Adipocyte (in vitro differentiated cells): ENCODE data around the gene POU3F3.

Experiments
- DNase-seq: peaks from one replicate; pipeline ENCODE4 v3.0.0-alpha.2; 2015; ENCODE audit warnings: low read depth
- H3K27me3 ChIP-seq: replicated peaks from 2 replicates; pipeline ENCODE4 v1.7.0; 2013; ENCODE audit warnings: mild to moderate bottlenecking, low read length, moderate library complexity; ENCODE audit not compliant: control insufficient read depth, insufficient read depth
- H3K36me3 ChIP-seq: 2 replicates; pipeline ENCODE4 v1.7.0; 2013; ENCODE audit warnings: low read length, mild to moderate bottlenecking, moderate library complexity; ENCODE audit not compliant: control insufficient read depth, insufficient read depth, severe bottlenecking
- H3K4me1 ChIP-seq: 2 replicates; pipeline ENCODE4 v1.7.0; 2013; ENCODE audit warnings: mild to moderate bottlenecking, low read length, moderate library complexity; ENCODE audit not compliant: control insufficient read depth, insufficient read depth
- H3K4me3 ChIP-seq: 2 replicates; pipeline ENCODE4 v1.7.0; 2013; ENCODE audit warnings: mild to moderate bottlenecking, low read length, moderate library complexity
- H3K9ac ChIP-seq: 2 replicates; pipeline ENCODE4 v1.7.0; 2013; ENCODE audit warnings: mild to moderate bottlenecking, low read length, moderate library complexity
- H3K9me3 ChIP-seq: 2 replicates; pipeline ENCODE4 v1.7.0; 2013; ENCODE audit warnings: mild to moderate bottlenecking, low read length, moderate library complexity; ENCODE audit not compliant: control insufficient read depth

Gene POU3F3

GRCh38 chr2:104872866-104873688, 19.2 kb downstream of the POU3F3 start:
- H3K4me1 ChIP-seq, result peaks cover 5% of the 10 kb centered on the region
- peaks cover 74% of the 10 kb centered on the region for H3K27me3 ChIP-seq
- H3K9ac ChIP-seq, result peak overlapping the region; percentile 51
- peak; percentile 87 for DNase-seq
- H3K36me3 ChIP-seq, result no peaks in the 10 kb centered on the region
- no peaks in the 10 kb centered on the region for H3K9me3 ChIP-seq
- peak overlapping the region; percentile 80 for H3K4me3 ChIP-seq

DNA sequence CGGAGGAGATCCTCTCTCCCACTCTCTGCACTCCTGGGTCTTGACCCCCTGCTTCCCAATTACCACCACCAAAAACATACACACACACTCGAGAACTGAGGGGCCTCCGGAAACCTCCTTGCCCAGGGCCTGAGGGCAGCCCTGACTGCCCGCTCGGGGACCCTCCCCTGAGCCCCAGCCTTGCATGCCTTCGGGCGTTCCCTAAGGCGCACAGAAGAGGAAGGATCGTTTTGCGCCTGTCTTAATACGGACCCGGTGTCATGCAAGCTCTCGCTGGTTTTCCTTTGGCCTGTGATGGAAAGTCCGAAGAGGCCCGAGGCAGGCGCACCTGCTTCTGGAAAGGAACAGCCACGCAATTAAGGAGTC, 19.8 kb downstream of the POU3F3 start:
- H3K9ac ChIP-seq, result no peak overlapping the region
- no peaks in the 10 kb centered on the region for H3K9me3 ChIP-seq
- H3K4me3 ChIP-seq, result peak overlapping the region; percentile 80
- H3K36me3 ChIP-seq, result no peaks in the 10 kb centered on the region
- peaks cover 5% of the 10 kb centered on the region for H3K4me1 ChIP-seq
- peaks cover 74% of the 10 kb centered on the region for H3K27me3 ChIP-seq
- DNase-seq, result no peak

- H3K9me3 ChIP-seq, result no peaks in the 10 kb centered on the region
- no peak overlapping the region for H3K4me3 ChIP-seq
- H3K4me1 ChIP-seq, result peaks cover 5% of the 10 kb centered on the region
- no peaks in the 10 kb centered on the region for H3K36me3 ChIP-seq
- DNase-seq, result no peak
- peaks cover 74% of the 10 kb centered on the region for H3K27me3 ChIP-seq
- no peak overlapping the region for H3K9ac ChIP-seq
Measured at GRCh38 chr2:104874230-104874629, 20.3 kb downstream of the POU3F3 start.

GRCh38 chr2:104875262-104875661, 21.3 kb downstream of the POU3F3 start:
- DNase-seq, result no peak
- Histone ChIP-seq H3K4me1 (peaks cover 9% of the 10 kb centered on the region), H3K9ac (no peak overlapping the region), H3K4me3 (no peak overlapping the region), H3K9me3 (no peaks in the 10 kb centered on the region), H3K27me3 (peaks cover 74% of the 10 kb centered on the region), H3K36me3 (no peaks in the 10 kb centered on the region)

- peaks cover 68% of the 10 kb centered on the region for H3K27me3 ChIP-seq
Measured at GRCh38 chr2:104876606-104877570, 23.0 kb downstream of the POU3F3 start.

GRCh38 chr2:104878863-104879512, 25.1 kb downstream of the POU3F3 start:
- peaks cover 66% of the 10 kb centered on the region for H3K27me3 ChIP-seq
- no peaks in the 10 kb centered on the region for H3K36me3 ChIP-seq

More at GRCh38 chr2:104876606-104877570, 23.0 kb downstream of the POU3F3 start:
- Histone ChIP-seq H3K36me3 (no peaks in the 10 kb centered on the region), H3K4me1 (peaks cover 13% of the 10 kb centered on the region), H3K4me3 (no peak overlapping the region), H3K9me3 (no peaks in the 10 kb centered on the region), H3K9ac (no peak overlapping the region)
- DNase-seq, result no peak

GRCh38 chr2:104880076-104880475, 26.2 kb downstream of the POU3F3 start:
- Histone ChIP-seq H3K4me1 (peaks cover 8% of the 10 kb centered on the region), H3K27me3 (peaks cover 64% of the 10 kb centered on the region), H3K9me3 (no peaks in the 10 kb centered on the region), H3K9ac (no peak overlapping the region), H3K36me3 (no peaks in the 10 kb centered on the region), H3K4me3 (no peak overlapping the region)
- no peak for DNase-seq

More at GRCh38 chr2:104878863-104879512, 25.1 kb downstream of the POU3F3 start:
- Histone ChIP-seq H3K9me3 (no peaks in the 10 kb centered on the region), H3K4me3 (no peak overlapping the region), H3K9ac (no peak overlapping the region), H3K4me1 (peaks cover 8% of the 10 kb centered on the region)
- no peak for DNase-seq

DNA sequence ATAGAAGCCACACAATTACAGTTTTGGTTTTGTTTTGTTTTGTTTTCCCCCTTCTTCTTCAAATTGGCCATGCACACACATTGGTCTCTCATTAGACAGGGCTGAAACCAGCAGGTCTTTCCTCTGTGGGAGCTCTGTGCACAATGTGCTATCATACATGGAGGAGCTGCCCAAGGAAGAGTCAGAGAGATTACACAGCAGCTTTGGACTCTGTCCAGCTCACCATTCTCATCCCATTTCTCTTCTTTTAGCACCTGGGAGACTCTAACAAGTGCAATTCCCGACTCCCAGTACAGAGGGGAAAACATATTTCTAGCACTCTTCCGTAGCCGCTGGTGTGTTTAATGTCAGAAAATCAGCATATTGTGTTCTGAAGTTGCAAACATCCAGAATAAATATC, 29.4 kb downstream of the POU3F3 start:
- no peak overlapping the region for H3K9ac ChIP-seq

DNA sequence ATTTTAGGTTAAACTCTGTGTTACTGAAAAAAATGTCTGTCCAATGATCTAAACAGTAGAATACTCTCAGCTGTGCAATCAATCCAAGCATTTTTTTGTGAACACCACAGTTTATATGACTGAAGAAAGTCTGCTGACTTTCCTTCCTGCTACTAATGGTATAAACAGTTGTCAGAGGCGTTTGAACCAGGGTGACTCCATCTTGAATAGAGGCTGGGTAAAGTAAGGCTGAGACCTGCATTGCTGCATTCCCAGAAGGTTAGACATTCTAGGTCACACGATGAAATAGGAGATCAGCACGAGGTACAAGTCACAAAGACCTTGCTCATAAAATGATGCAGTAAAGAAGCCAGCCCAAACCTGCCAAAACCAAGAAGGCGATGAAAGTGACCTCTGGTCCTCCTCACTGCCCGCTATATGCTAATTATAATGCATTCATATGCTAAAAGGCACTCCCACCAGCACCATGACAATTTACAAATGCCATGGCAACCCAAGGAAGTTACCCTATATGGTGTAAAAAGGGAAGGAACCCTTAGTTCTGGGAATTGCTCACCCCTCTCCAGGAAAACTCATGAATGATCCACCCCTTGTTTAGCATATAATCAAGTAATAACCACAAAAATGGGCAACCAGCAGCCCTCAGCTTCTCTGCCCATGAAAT, 31.3 kb downstream of the POU3F3 start:
- no peaks in the 10 kb centered on the region for H3K9me3 ChIP-seq
- DNase-seq, result no peak
- no peak overlapping the region for H3K9ac ChIP-seq
- H3K4me1 ChIP-seq, result peaks cover 5% of the 10 kb centered on the region
- H3K4me3 ChIP-seq, result no peak overlapping the region
- no peaks in the 10 kb centered on the region for H3K36me3 ChIP-seq
- peaks cover 28% of the 10 kb centered on the region for H3K27me3 ChIP-seq

More for the DNA sequence above, 29.4 kb downstream of the POU3F3 start:
- H3K27me3 ChIP-seq, result peaks cover 47% of the 10 kb centered on the region
- H3K9me3 ChIP-seq, result no peaks in the 10 kb centered on the region
- DNase-seq, result no peak
- peaks cover 8% of the 10 kb centered on the region for H3K4me1 ChIP-seq
- H3K36me3 ChIP-seq, result no peaks in the 10 kb centered on the region
- H3K4me3 ChIP-seq, result no peak overlapping the region

GRCh38 chr2:104887676-104888075, 33.8 kb downstream of the POU3F3 start:
- H3K4me3 ChIP-seq, result no peak overlapping the region
- no peak for DNase-seq
- H3K27me3 ChIP-seq, result peaks cover 16% of the 10 kb centered on the region
- H3K4me1 ChIP-seq, result no peaks in the 10 kb centered on the region
- H3K9me3 ChIP-seq, result no peaks in the 10 kb centered on the region
- H3K9ac ChIP-seq, result no peak overlapping the region
- no peaks in the 10 kb centered on the region for H3K36me3 ChIP-seq
